ENCODE measurements around the gene FBXO27.

DNA sequence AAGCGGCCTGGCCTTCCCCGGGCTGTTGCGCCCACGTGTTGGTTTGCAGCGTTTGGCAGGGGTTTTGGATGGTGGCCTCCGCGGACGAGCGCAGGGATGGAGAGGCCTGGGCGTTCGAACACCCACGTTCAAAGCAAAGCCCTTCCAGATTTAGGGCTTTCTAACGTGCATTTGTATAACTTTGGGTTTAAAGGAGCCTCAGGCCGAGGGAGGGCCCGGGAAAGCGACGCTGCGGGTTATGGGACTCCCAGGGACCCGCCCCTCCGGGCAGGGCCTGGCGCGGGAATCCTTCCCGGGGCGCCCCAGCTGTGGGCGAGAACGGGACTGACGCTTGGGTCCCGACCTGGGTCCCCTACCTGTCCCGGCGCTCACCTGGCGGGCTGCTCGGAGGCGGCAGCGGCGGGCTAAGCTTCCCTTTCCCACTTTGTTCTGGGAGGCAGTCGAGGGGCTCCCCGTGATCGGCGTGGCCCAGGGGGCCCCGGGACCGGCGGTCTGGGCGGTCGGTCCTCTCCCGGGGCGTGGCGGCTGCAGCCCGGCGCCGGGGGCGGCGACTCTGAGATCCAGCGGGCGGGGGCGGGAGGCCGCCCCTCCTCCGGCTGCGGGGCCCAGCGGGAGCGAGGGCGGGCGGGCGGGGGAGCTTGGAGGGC, 57.0 kb downstream of the FBXO27 start, which contains the start of gene FBXO17:
- no peak for TF ChIP-seq POLR2A (IDR thresholded peaks at IDR 0.05)
- TF ChIP-seq, protein P1, sequence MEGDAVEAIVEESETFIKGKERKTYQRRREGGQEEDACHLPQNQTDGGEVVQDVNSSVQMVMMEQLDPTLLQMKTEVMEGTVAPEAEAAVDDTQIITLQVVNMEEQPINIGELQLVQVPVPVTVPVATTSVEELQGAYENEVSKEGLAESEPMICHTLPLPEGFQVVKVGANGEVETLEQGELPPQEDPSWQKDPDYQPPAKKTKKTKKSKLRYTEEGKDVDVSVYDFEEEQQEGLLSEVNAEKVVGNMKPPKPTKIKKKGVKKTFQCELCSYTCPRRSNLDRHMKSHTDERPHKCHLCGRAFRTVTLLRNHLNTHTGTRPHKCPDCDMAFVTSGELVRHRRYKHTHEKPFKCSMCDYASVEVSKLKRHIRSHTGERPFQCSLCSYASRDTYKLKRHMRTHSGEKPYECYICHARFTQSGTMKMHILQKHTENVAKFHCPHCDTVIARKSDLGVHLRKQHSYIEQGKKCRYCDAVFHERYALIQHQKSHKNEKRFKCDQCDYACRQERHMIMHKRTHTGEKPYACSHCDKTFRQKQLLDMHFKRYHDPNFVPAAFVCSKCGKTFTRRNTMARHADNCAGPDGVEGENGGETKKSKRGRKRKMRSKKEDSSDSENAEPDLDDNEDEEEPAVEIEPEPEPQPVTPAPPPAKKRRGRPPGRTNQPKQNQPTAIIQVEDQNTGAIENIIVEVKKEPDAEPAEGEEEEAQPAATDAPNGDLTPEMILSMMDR (IDR thresholded peaks at IDR 0.05), result peak in 1 of 6 experiments; percentile 5
